HG02840 (cell line): ENCODE results near the gene GGA2.
"Not testable (repeated sequence)": the region's sequence is repeated elsewhere in the genome, so short reads cannot be mapped to it uniquely, and the experiment has no call there.

Source experiments
- ATAC-seq: cut with Tn5 transposase; IDR thresholded peaks from one replicate; pipeline ENCODE4 v1.9.1; 2021; ENCODE audit warnings: mild to moderate bottlenecking, moderate library complexity, moderate number of reproducible peaks; ENCODE audit not compliant: unreplicated experiment, low FRiP score

The GGA2 gene

GRCh38 chr16:23480257-23480656 lies 30.0 kb downstream of the GGA2 start:
- no peak for ATAC-seq

- ATAC-seq = no peak
Measured at GRCh38 chr16:23479138-23479537, 31.2 kb downstream of the GGA2 start.

- no peak for ATAC-seq
Measured at GRCh38 chr16:23478566-23478965, 31.7 kb downstream of the GGA2 start.

GRCh38 chr16:23476289-23476688 lies 34.0 kb downstream of the GGA2 start:
- no peak for ATAC-seq

- no peak for ATAC-seq
Measured at GRCh38 chr16:23469814-23470213, 40.5 kb downstream of the GGA2 start.

GRCh38 chr16:23466162-23466885 lies 44.0 kb downstream of the GGA2 start:
- ATAC-seq = no peak

- ATAC-seq = no peak
Measured at GRCh38 chr16:23465179-23465578, 45.1 kb downstream of the GGA2 start.

- ATAC-seq = no peak
Measured at GRCh38 chr16:23464196-23464595, 46.1 kb downstream of the GGA2 start.

- ATAC-seq = not testable (repeated sequence)
Measured at GRCh38 chr16:23462994-23463393, 47.3 kb downstream of the GGA2 start.

GRCh38 chr16:23453338-23454052 lies 56.8 kb downstream of the GGA2 start:
- no peak for ATAC-seq

GRCh38 chr16:23452572-23453337 lies 57.5 kb downstream of the GGA2 start, which contains the start of gene COG7:
Gene COG7, minus strand, starts transcription at chr16:23453189. Its CDS starts 195 bp downstream, at chr16:23452994.
- ATAC-seq = peak; percentile 75

GRCh38 chr16:23452221-23452571 lies 58.1 kb downstream of the GGA2 start:
- ATAC-seq = no peak

- ATAC-seq = no peak
Measured at GRCh38 chr16:23448392-23448791, 61.9 kb downstream of the GGA2 start.

GRCh38 chr16:23437542-23437941 lies 72.8 kb downstream of the GGA2 start:
- not testable (repeated sequence) for ATAC-seq

- no peak for ATAC-seq
Measured at GRCh38 chr16:23436951-23437350, 73.3 kb downstream of the GGA2 start.

GRCh38 chr16:23435500-23435899 lies 74.8 kb downstream of the GGA2 start:
- ATAC-seq = no peak

- ATAC-seq = no peak
Measured at GRCh38 chr16:23434380-23434779, 75.9 kb downstream of the GGA2 start.

- no peak for ATAC-seq
Measured at GRCh38 chr16:23433261-23433920, 76.9 kb downstream of the GGA2 start.

- no peak for ATAC-seq
Measured at GRCh38 chr16:23432176-23433128, 77.8 kb downstream of the GGA2 start.

- no peak for ATAC-seq
Measured at GRCh38 chr16:23428351-23428750, 81.9 kb downstream of the GGA2 start.
